ENCODE results near the gene PSTPIP2.

The PSTPIP2 gene

DNA sequence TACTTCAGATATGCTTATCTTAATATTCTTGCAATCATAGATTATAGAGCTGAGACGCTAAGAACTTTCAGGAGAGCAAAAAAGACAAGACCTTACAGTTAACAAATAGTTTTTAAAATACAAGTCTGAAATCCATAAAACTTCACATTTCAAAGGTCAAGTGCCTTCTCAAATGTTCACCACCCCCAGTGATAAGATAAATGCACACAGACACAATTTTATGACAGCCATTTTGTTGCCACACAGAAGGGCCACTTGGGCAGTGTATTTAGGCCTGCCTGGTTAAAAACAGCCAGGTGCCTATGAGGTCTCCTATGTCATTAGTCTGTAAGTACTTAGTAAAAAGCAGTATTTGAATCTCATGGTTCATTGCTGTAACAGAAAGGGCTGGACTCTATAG is 8.1 kb upstream of the PSTPIP2 start:
- no peak for FAIRE-seq
- no peak for DNase-seq (ENCODE audit: insufficient read length, low spot score)

DNA sequence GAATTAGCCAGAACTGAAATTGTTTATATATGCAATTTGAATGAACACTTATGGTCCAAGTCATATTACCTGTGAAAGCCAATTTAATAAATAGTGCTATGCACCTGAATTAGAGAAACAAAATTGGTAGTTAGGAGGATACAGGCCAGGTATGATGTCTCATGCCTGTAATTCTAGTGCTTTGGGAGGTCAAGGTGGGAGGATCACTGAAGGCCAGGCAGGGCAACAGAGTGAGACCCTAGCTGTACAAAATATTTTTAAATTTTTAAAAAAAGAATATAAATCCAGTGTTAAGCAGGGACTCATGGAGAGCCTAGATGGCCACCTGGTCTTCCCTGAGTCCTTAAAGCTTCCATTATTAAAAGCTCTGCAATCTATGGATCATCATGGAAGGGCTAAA is 7.3 kb upstream of the PSTPIP2 start:
- TF ChIP-seq POLR2A (IDR thresholded peaks at IDR 0.05; ENCODE audit: low read depth, low read length), result no peak
- DNase-seq (ENCODE audit: insufficient read length, low spot score) (no peak), FAIRE-seq (no peak)

More for the DNA sequence above, 8.1 kb upstream of the PSTPIP2 start:
- TF ChIP-seq POLR2A (IDR thresholded peaks at IDR 0.05; ENCODE audit: low read depth, low read length), result no peak

DNA sequence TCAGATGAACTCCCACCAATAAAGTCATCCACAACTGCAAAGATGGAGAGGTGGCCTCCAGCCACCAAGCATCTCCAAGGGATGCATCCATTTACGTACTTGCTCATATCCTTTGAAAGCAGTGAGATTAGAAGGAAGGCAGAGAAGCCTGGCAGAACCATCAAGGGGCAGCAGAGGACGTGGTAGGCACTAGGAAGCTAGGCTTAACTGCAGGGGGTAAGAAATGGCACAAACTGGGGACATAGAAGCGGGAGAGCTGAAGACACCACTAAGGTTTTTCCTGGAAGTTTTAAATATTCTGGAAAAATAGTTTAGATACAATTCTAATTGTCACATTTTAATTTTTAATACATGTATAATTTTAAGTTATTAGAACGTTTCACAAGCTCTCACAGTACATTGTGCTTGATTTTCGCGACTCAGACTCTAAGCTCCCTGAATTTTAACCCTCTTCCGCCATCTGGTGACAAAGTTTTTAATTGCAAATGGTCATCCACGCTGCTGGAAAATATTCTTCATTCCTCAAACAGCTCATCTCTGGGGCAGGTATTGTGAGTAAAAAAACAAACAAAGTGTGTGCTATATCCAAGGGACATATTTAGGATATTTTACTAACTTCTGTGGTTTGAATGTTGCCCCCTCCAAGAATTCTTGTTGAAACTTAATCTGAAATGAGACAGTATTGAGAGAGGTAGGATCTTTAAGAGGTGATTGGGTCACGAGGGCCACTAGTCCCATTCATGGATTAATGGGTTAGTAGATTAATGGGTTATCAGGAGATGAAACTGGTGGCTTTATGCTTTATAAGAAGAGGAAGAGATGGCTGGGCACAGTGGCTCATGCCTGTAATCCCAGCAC is 1.6 kb upstream of the PSTPIP2 start:
- TF ChIP-seq POLR2A (IDR thresholded peaks at IDR 0.05; ENCODE audit: low read depth, low read length), result no peak
- DNase-seq (ENCODE audit: insufficient read length, low spot score) (no peak), FAIRE-seq (peak; percentile 43)

DNA sequence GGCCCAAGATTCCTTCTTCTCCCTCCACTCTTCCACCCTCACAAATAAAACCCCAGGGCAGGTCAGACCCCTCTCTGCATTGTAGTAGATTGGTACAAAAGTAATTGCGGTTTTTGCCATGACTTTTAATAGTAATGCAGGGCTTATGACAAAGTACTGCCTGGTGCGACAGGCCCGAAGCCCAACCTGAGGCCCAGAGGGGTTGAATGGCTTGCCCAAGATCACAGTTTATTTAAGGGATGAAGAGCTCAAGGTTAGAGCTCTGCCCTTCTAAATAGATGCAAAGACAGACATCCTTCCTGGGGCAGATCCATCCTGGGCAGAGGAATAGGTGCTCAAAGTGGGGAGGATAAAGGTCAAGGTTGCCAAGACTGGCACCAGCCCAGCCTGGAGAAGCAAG is 899 bp upstream of the PSTPIP2 start:
- no peak for TF ChIP-seq POLR2A (IDR thresholded peaks at IDR 0.05; ENCODE audit: low read depth, low read length)
- no peak for DNase-seq (ENCODE audit: insufficient read length, low spot score)
- no peak for FAIRE-seq

DNA sequence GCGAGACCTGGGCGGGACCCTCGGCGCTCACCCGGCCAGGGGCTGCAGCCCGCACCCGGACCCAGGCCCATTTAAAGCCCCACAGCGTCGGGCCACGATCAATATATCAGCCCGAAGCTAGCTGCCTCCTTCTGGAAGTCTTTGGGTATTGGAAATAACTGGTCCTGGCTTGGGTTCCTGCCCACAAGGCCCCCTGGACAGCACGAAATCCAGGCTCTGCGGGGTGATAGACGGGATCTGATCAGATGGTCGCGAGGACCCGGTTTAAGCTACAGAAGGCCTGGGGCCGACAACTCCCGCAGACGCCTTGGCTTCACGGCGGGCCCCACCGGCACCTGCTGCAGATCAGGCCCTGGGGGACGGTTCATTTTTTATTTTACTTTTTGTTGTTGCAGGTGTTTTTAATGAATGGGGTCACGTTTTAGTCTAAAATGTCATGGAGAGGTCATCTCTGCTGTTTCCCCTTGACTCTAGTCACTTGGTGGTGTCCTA is 362 bp upstream of the PSTPIP2 start:
- DNase-seq (ENCODE audit: insufficient read length, low spot score) (no peak), FAIRE-seq (no peak)
- TF ChIP-seq POLR2A (IDR thresholded peaks at IDR 0.05; ENCODE audit: low read depth, low read length), result no peak

DNA sequence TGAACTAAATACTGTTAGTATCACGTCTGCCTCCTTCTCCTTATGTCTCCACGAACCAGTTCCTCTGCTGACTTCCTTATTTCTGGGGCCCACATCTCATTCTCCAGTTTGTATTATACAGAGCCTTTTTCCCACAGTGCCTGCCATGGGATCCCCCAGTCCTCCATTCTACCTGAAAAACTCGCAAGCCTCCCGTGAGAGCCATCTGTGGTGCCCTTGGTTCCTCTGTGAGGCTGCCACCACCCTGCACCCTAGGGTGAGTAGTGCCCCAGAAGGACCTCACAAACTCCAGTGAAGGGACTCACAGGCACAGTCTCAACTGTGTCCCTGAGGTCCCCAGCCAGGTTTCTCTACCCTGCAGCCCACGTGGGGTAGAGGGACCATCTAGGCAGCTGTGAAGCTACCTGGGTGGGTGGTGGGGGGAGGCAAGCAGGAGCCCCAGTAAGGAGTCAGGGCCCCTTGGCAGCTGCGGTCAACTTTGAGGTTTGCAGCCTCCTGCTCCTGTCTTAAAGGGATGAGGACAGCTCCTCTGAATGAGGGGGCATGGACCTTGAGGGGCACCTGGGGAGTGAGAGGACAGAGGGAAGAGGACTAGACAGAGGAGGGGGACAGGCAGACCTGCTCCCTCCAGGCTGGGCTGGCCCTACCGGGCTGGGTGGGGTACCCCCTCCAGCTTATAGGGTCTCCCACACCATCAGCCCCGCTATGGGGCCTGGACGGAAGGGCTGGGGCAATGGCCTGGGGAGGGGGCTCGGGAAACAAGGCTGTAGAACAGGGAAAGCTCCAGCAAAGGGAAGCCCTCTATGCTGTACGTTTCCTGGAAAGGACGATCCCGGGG is 1.0 kb downstream of the PSTPIP2 start:
- no peak for FAIRE-seq
- TF ChIP-seq POLR2A (IDR thresholded peaks at IDR 0.05; ENCODE audit: low read depth, low read length), result no peak
- DNase-seq (ENCODE audit: insufficient read length, low spot score), result no peak

DNA sequence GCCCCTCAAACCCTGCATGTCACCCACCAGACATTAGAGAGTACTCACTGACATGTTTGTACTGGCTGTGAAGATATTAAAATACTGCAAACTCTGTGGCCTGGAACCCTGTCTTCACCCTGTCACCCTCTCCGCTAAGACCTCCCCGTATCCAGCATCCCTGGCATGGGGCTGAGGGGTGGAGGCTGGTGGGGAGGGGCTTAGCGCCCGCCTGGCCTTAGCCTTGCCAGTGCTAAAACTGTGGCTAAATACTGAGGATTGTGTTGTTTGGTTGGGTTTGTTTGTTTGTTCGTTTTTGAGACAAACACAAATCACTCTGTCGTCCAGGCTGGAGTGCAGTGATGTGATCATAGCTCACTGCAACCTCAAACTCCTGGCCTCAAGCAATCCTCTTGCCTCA is 1.8 kb downstream of the PSTPIP2 start:
- no peak for TF ChIP-seq POLR2A (IDR thresholded peaks at IDR 0.05; ENCODE audit: low read depth, low read length)
- FAIRE-seq, result no peak

DNA sequence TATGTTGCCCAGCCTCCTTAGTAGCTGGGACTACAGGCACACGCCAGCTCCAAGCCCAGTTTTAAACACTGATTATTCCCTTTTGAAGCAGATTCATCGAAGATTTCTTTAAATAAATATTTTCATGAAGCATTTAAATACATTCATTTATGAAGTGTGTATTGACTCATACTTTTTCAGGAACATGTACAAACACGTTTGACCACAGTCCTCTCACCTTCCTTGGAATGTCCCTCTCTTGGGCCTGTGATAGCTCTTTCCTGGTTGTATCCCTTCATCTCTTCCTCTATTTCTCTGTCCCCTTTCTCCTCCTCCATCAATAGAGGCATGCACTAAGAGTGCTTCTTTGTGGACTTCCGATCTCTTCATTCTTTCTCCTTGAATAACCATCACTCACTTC is 2.5 kb downstream of the PSTPIP2 start:
- no peak for DNase-seq (ENCODE audit: insufficient read length, low spot score)
- no peak for TF ChIP-seq POLR2A (IDR thresholded peaks at IDR 0.05; ENCODE audit: low read depth, low read length)
- FAIRE-seq, result no peak

More for the DNA sequence above, 1.8 kb downstream of the PSTPIP2 start:
- DNase-seq (ENCODE audit: insufficient read length, low spot score), result no peak

DNA sequence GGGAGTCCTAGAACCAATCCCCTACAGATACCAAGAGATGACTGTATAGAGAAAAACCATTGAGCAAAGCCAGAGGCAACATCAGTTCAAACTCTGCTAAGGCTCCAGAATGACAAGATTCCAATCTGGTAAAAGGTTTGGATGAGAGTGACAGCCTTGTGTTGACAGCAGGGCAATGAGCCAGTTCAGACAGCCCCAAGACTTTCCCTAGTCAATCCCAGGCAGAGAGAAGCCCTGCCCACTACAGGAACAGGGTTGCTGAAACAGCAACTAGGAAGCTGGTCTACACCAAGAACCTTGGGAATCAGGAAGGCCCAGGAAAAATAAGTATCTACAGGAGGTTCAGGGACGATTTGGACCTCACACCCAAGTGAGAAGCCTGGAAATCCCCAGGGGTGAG is 3.3 kb downstream of the PSTPIP2 start:
- FAIRE-seq (no peak), DNase-seq (ENCODE audit: insufficient read length, low spot score) (no peak)
- TF ChIP-seq POLR2A (IDR thresholded peaks at IDR 0.05; ENCODE audit: low read depth, low read length), result no peak

DNA sequence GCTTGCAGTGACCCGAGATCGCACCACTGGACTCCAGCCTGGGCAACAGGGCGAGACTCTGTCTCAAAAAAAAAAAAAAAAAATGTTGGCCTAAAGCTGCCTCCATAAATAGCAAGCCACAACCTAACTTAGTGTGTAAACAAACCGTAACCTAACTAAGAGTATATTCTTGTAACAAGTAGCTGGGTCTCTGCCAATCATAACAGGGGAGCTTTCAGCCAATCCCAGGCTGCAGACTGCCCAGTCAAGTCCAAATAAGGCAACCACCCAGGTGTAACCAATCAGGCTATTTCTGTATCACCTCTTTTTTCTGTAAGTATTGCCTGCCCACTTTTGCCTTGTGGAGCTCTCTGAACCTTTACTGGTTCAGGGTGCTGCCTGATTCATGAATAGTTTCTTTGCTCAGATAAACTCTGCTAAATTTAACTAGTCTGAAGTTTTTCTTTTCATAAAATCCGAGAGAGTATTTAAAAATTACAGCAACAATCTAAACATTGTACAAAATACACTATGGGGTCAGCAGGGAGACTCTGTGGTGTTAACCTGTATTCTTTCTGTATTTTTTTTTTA is 4.5 kb downstream of the PSTPIP2 start:
- TF ChIP-seq POLR2A (IDR thresholded peaks at IDR 0.05; ENCODE audit: low read depth, low read length), result no peak
- no peak for DNase-seq (ENCODE audit: insufficient read length, low spot score)
- FAIRE-seq, result no peak

DNA sequence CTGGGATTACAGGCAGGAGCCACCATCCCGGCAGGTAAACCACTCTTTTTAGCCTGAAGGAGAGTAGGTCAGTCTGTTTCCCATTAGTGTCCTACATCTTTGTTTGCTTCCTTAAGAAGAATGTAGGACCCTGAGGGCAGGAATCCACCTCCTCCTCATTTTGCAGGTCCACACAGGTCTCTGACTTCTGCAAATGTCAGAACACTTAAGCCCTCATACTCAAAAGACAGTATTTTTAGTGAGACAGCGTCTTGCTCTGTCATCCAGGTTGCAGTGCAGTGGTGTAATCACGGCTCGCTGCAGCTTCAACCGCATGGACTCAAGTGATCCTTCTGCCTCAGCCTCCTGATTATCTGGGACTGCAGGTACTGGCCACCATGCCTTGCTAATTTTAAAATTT is 9.3 kb downstream of the PSTPIP2 start:
- DNase-seq (ENCODE audit: insufficient read length, low spot score), result no peak
- no peak for TF ChIP-seq POLR2A (IDR thresholded peaks at IDR 0.05; ENCODE audit: low read depth, low read length)
- FAIRE-seq, result no peak

DNA sequence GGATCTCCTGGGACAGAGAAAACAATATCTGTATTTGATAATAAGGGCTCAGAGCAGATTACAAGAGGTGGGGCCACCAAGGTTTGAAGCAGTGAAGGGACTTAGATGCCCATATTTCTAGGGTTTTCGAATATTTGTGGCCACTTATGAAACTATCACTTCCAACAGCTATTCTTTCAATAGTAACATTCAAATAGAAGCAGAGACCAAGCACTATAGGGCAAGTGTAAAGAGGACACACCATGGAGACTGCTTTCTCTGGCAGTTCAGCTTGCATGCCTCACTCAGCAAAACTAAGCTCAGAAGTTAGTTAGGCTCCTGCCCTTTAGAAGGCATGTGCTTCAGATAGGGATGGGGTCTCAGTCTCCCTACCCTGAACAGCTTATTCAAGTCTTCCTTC is 10.3 kb downstream of the PSTPIP2 start:
- DNase-seq (ENCODE audit: insufficient read length, low spot score) (no peak), FAIRE-seq (no peak)
- TF ChIP-seq POLR2A (IDR thresholded peaks at IDR 0.05; ENCODE audit: low read depth, low read length), result no peak

DNA sequence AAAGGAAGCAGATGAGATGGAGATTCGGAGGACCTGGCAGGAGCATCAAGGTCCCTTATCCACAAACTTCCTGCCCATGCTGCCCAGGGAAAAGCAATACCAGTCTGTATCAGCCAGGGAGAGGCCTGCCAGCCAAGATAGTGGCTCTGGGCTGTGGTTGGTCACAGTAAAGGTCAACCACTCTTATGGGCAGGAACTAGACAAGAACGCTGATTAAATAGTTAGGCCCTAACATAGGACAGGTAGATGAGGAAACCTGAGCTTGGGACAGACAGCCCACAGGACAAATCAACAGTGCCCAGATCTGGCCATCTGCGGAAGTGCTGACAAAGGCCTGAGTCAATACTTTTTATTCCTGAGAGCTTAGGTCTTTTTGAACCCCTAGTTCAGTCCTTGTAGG is 10.7 kb downstream of the PSTPIP2 start:
- TF ChIP-seq POLR2A (IDR thresholded peaks at IDR 0.05; ENCODE audit: low read depth, low read length), result no peak
- DNase-seq (ENCODE audit: insufficient read length, low spot score) (no peak), FAIRE-seq (no peak)

DNA sequence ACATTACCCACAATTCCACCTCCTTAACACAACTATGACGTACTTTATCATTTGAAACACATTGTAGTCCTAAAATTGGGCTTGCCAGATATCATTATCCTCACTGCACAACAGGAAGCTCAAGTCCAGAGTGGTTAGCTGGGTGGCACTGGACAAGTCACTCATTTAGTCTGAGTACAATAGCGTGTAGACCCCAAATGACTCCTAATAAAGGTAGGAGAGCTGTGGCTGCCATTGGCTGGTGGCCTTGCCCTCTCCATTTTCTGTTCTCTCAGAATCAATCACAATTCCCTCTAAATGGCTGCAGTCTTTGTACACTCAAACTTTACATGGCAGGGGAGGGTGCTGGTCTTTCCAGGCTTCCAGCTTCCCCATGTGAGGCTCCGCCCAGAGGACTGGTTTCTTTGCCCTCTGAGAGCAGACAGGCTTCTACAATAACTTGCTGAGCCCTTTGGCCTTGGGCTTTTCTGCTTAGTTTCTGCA is 11.7 kb downstream of the PSTPIP2 start:
- no peak for TF ChIP-seq POLR2A (IDR thresholded peaks at IDR 0.05; ENCODE audit: low read depth, low read length)
- FAIRE-seq (no peak), DNase-seq (ENCODE audit: insufficient read length, low spot score) (no peak)
